B cell (primary cell): Measurements from ENCODE around the gene SLC38A1. TPM values are rescaled to one million over a fixed set of nuclear protein-coding genes. Genes with fewer than 3 reads are reported as not detected.

Source experiments
- ATAC-seq: fragments of 200-7000 bp; cut with Tn5 transposase; one replicate; pipeline ENCODE4 v1.10.0; 2021; ENCODE audit warnings: low read depth, mild to moderate bottlenecking, moderate number of reproducible peaks, moderate library complexity
- CTCF ChIA-PET: fragments of 350-600 bp; sonication (Branson Sonifier 250); formaldehyde crosslinking; loops from one replicate; lab custom pipeline; 2021; ENCODE audit warnings: antibody characterized with exemption, inconsistent platforms; lab: Charles Lee
- POLR2A ChIA-PET: fragments of 350-600 bp; sonication (Branson Sonifier 250); formaldehyde crosslinking; loops from one replicate; lab custom pipeline; 2021; ENCODE audit warnings: antibody characterized with exemption; lab: Charles Lee
- DNase-seq: peaks from one replicate; pipeline ENCODE4 v3.0.0; 2013
- H2AFZ ChIP-seq: 2 replicates; pipeline ENCODE4 v1.6.1; 2012; ENCODE audit warnings: mild to moderate bottlenecking, low read depth, low read length; ENCODE audit not compliant: insufficient read depth, poor library complexity, severe bottlenecking
- H3K27ac ChIP-seq, 2 donors: 1 replicate in 1 of 2; 2 replicates in 1 of 2; pipeline ENCODE4 v1.5.1; 2012 to 2013; ENCODE audit warnings: low read length in 2 of 2, mild to moderate bottlenecking in 2 of 2, moderate library complexity in 1 of 2
- H3K27me3 ChIP-seq, 4 experiments: fragments of 200-600 bp in 1 of 4; sonication (generic) in 1 of 4; replicated peaks in 1 of 4; 1 replicate in 2 of 4; 2 replicates in 2 of 4; pipeline versions ENCODE4 v1.6.1 to v1.7.0; 2013 to 2016; ENCODE audit warnings: low read length in 3 of 4, mild to moderate bottlenecking in 2 of 4, mixed read lengths in 1 of 4, moderate library complexity in 1 of 4; ENCODE audit not compliant: insufficient read depth in 4 of 4, control insufficient read depth in 3 of 4; ENCODE audit errors: control extremely low read depth in 1 of 4
- H3K36me3 ChIP-seq, 2 experiments: replicated peaks in 1 of 2; 1 replicate in 1 of 2; 2 replicates in 1 of 2; pipeline versions ENCODE4 v1.6.1 to v1.7.1; 2013; ENCODE audit warnings: low read length in 1 of 2; ENCODE audit not compliant: insufficient read depth in 2 of 2, control insufficient read depth in 1 of 2; ENCODE audit errors: control extremely low read depth in 1 of 2, extremely low read depth in 1 of 2
- H3K4me1 ChIP-seq, 2 donors: fragments of 200-600 bp in 1 of 2; sonication (generic) in 1 of 2; 1 replicate in 1 of 2; 2 replicates in 1 of 2; pipeline versions ENCODE4 v1.5.1 to v1.6.1; 2013 to 2017; ENCODE audit warnings: low read length in 2 of 2; ENCODE audit not compliant: control insufficient read depth in 2 of 2, insufficient read depth in 2 of 2
- H3K4me2 ChIP-seq: replicated peaks from 2 replicates; pipeline ENCODE3; 2012; ENCODE audit warnings: mild to moderate bottlenecking, low read depth, low read length; ENCODE audit not compliant: poor library complexity, severe bottlenecking
- H3K4me3 ChIP-seq, 5 experiments: fragments of 200-600 bp in 1 of 5; sonication (generic) in 1 of 5; 1 replicate in 3 of 5; 2 replicates in 2 of 5; pipeline versions ENCODE4 v1.5.1 to v1.7.0; 2011 to 2016; ENCODE audit warnings: low read length in 4 of 5, mild to moderate bottlenecking in 4 of 5, low read depth in 2 of 5, control low read depth in 1 of 5, moderate library complexity in 1 of 5; ENCODE audit not compliant: insufficient read depth in 1 of 5; ENCODE audit errors: control extremely low read depth in 1 of 5, extremely low read depth in 1 of 5
- H3K79me2 ChIP-seq: fragments of 200-600 bp; sonication (generic); one replicate; pipeline ENCODE4 v1.6.0; 2016; ENCODE audit warnings: low read length; ENCODE audit not compliant: control insufficient read depth, insufficient read depth
- H3K9ac ChIP-seq: fragments of 200-600 bp; sonication (generic); 2 replicates; pipeline ENCODE4 v1.6.1; 2017; ENCODE audit warnings: mild to moderate bottlenecking, low read length, moderate library complexity
- H3K9me3 ChIP-seq, 3 donors: one replicate each; pipeline versions ENCODE4 v1.6.1 to v1.7.1; 2013; ENCODE audit warnings: low read length in 2 of 3; ENCODE audit not compliant: control insufficient read depth in 2 of 3, insufficient read depth in 1 of 3; ENCODE audit errors: control extremely low read depth in 1 of 3
- H4K20me1 ChIP-seq: 2 replicates; pipeline ENCODE4 v1.6.0; 2012; ENCODE audit warnings: mild to moderate bottlenecking, low read length; ENCODE audit not compliant: insufficient read depth, control insufficient read depth, poor library complexity, severe bottlenecking
- H3K27ac Mint-ChIP-seq: one replicate; pipeline ENCODE4 v1.8.0; 2021; ENCODE audit warnings: mixed read lengths
- H3K27me3 Mint-ChIP-seq: one replicate; pipeline ENCODE4 v1.8.0; 2021; ENCODE audit warnings: mixed read lengths
- H3K4me1 Mint-ChIP-seq: one replicate; pipeline ENCODE4 v1.8.0; 2021; ENCODE audit warnings: mixed read lengths
- H3K4me3 Mint-ChIP-seq: one replicate; pipeline ENCODE4 v1.8.0; 2021; ENCODE audit warnings: mixed read lengths
- H3K9me3 Mint-ChIP-seq: one replicate; pipeline ENCODE4 v1.8.0; 2022; ENCODE audit warnings: mixed read lengths; ENCODE audit not compliant: insufficient read depth
- EZH2 ChIP-seq: IDR thresholded peaks from 2 replicates; pipeline ENCODE4 v1.6.1; 2012; ENCODE audit warnings: borderline replicate concordance, low read depth, mild to moderate bottlenecking, moderate library complexity, low read length; ENCODE audit not compliant: insufficient read depth, poor library complexity, severe bottlenecking
- WGBS: methylation state at CpG from one replicate; pipeline ENCODE4 v1.1.5; 2013; ENCODE audit warnings: missing lambda C conversion rate; ENCODE audit not compliant: insufficient coverage; 5-methylcytosine and 5-hydroxymethylcytosine counted together
- intact Hi-C: fragments of 100-400 bp; cut with micrococcal nuclease; formaldehyde crosslinking; loops from one replicate; pipeline ENCODE4 v1.10.0; 2022
- polyA plus RNA-seq: library from polyadenylated mRNA; depleted of rRNA; stranded (reverse); fragments of >200 nt; gene quantifications from 2 replicates; pipeline ENCODE4 v1.2.3, GENCODE V29; 2012
- total RNA-seq, 2 donors: library from RNA; stranded (reverse); fragments of 120-200 nt in 1 of 2; gene quantifications; 1 replicate in 1 of 2; 2 replicates in 1 of 2; pipeline versions ENCODE4 v1.2.3 to v1.2.4, GENCODE V29; 2013 to 2022
- TF ChIP-seq, protein P1 (sequence below): fragments of 200-600 bp; IDR thresholded peaks from one replicate; pipeline ENCODE4 v1.8.0; 2022; ENCODE audit warnings: antibody characterized with exemption, mild to moderate bottlenecking

The SLC38A1 gene
- total and polyA plus RNA-seq, 2 donors (not counting 1 experiment from before 2014, with no cell fraction given): 38.1 to 205 TPM

DNA sequence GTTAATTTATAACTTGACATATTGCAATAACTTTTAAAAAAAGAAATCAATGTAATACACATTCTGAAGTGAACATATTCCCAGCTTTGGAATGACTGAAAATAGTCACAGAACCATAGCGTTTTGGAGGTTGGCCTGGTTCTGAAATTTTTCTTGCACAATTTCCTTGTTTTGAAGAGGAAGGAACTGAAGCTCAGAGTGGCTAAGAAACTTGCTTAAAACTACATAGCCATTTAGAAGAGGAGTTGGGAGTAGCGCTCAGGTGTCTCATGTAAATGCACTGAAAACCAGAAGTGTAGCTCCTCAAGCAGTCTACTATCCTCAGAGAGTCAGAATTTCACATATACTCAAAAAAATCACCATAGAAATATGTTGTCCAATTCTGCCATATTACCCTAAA lies 41.2 kb downstream of the SLC38A1 start:
- no peaks in the 10 kb centered on the region for H3K27me3 ChIP-seq
- Mint-ChIP-seq H3K27ac (peak overlapping the region; percentile 71), H3K4me3 (no peak overlapping the region), H3K4me1 (peaks cover 67% of the 10 kb centered on the region), H3K9me3 (no peaks in the 10 kb centered on the region), H3K27me3 (no peaks in the 10 kb centered on the region)
- ChIA-PET CTCF (interaction anchor here (0.6 kb wide), 2 partner anchors 15 to 960 kb away, joined by 3 to 4 read pairs; no protein-coding TSS in a partner anchor), POLR2A (no interaction called here)
- H3K36me3 ChIP-seq: peaks cover 18 to 70% of the 10 kb centered on the region in 2 experiments
- intact Hi-C loops: loop anchor here (1.0 kb wide), 1 partner anchor 8 kb away; no protein-coding TSS in a partner anchor
- H2AFZ ChIP-seq: no peak overlapping the region
- ATAC-seq (no peak), DNase-seq (no peak)
- H3K27ac ChIP-seq: peak overlapping the region; percentile 8 to 58
- H3K4me3 ChIP-seq: no peak overlapping the region
- TF ChIP-seq, protein P1, sequence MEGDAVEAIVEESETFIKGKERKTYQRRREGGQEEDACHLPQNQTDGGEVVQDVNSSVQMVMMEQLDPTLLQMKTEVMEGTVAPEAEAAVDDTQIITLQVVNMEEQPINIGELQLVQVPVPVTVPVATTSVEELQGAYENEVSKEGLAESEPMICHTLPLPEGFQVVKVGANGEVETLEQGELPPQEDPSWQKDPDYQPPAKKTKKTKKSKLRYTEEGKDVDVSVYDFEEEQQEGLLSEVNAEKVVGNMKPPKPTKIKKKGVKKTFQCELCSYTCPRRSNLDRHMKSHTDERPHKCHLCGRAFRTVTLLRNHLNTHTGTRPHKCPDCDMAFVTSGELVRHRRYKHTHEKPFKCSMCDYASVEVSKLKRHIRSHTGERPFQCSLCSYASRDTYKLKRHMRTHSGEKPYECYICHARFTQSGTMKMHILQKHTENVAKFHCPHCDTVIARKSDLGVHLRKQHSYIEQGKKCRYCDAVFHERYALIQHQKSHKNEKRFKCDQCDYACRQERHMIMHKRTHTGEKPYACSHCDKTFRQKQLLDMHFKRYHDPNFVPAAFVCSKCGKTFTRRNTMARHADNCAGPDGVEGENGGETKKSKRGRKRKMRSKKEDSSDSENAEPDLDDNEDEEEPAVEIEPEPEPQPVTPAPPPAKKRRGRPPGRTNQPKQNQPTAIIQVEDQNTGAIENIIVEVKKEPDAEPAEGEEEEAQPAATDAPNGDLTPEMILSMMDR: no peak
- TF ChIP-seq EZH2: no peak
- peaks cover 0 to 2% (median 0%) of the 10 kb centered on the region in 3 donors for H3K9me3 ChIP-seq
- H4K20me1 ChIP-seq: peaks cover 7% of the 10 kb centered on the region
- peak overlapping the region; percentile 1 for H3K4me2 ChIP-seq
- peaks cover 86% of the 10 kb centered on the region for H3K79me2 ChIP-seq
- peaks cover 36 to 49% of the 10 kb centered on the region in 2 donors for H3K4me1 ChIP-seq
- H3K9ac ChIP-seq: no peak overlapping the region
- 29% methylated on average over 1 of the region's 2 CpGs for WGBS

DNA sequence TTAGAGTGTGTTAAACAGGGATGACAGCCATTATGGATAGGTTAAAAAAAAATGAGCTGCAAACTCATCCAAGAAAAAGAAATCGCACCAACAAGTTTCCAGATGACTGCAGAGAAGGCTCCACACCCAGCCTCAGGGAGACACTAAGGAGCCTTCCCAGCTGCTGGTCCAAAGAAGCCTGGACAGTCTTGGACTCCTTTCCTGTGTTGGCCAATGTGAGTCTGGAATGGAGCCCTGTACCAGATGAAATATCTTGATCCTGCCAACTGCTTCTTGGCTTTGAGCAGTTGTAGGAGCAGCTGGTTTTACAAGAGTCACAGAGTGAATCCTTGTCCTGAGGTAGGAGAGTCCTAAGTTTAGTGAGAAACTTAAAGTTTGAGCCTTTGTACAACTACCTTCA lies 44.5 kb downstream of the SLC38A1 start:
- H3K79me2 ChIP-seq: peaks cover 88% of the 10 kb centered on the region
- ChIA-PET CTCF (no interaction called here), POLR2A (interaction anchor here (0.5 to 1.2 kb wide), 2 partner anchors 9 to 31 kb away, joined by 3 to 4 read pairs; no protein-coding TSS in a partner anchor)
- 100% methylated on average over 1 of the region's 1 CpG for WGBS
- DNase-seq: no peak
- H3K4me3 ChIP-seq: no peak overlapping the region
- Mint-ChIP-seq H3K4me1 (peaks cover 81% of the 10 kb centered on the region), H3K4me3 (no peak overlapping the region), H3K27ac (peak overlapping the region; percentile 78), H3K27me3 (no peaks in the 10 kb centered on the region), H3K9me3 (no peaks in the 10 kb centered on the region)
- no peak for ATAC-seq
- no peaks in the 10 kb centered on the region for H4K20me1 ChIP-seq
- H3K9ac ChIP-seq: no peak overlapping the region
- no peak overlapping the region for H3K4me2 ChIP-seq
- no peak overlapping the region for H2AFZ ChIP-seq
- H3K27me3 ChIP-seq: no peaks in the 10 kb centered on the region
- H3K36me3 ChIP-seq: peaks cover 26 to 55% of the 10 kb centered on the region in 2 experiments
- intact Hi-C loops: no loop called here
- peaks cover 64 to 78% of the 10 kb centered on the region in 2 donors for H3K4me1 ChIP-seq
- TF ChIP-seq EZH2: no peak
- TF ChIP-seq, protein P1: no peak
- peak overlapping the region in 1 of 2 donors; percentile 32 for H3K27ac ChIP-seq
- H3K9me3 ChIP-seq: peaks cover 0 to 2% (median 0%) of the 10 kb centered on the region in 3 donors
